CD14-positive monocyte (primary cell): ENCODE results near the gene CFAP61. TPM values are rescaled to one million over a fixed set of nuclear protein-coding genes. Genes with fewer than 3 reads are reported as not detected.

Experiments
- DNase-seq, 3 donors: peaks; one replicate each; pipeline ENCODE4 v3.0.0-alpha.2; 2011 to 2022
- H2AFZ ChIP-seq: 2 replicates; pipeline ENCODE4 v1.6.0; 2012; ENCODE audit warnings: mild to moderate bottlenecking, low read depth, low read length, inconsistent platforms; ENCODE audit not compliant: insufficient read depth, poor library complexity, severe bottlenecking
- H3K27ac ChIP-seq, 2 donors: 1 replicate in 1 of 2; 2 replicates in 1 of 2; pipeline ENCODE4 v1.5.1; 2012 to 2013; ENCODE audit warnings: low read length in 2 of 2, control low read depth in 1 of 2, inconsistent platforms in 1 of 2, low read depth in 1 of 2, mild to moderate bottlenecking in 1 of 2
- H3K27me3 ChIP-seq, 2 donors: one replicate each; pipeline versions ENCODE4 v1.6.0 to v1.6.1; 2011 to 2013; ENCODE audit warnings: low read length in 2 of 2; ENCODE audit not compliant: control insufficient read depth in 2 of 2, insufficient read depth in 2 of 2
- H3K36me3 ChIP-seq, 2 donors: replicated peaks in 1 of 2; 1 replicate in 1 of 2; 2 replicates in 1 of 2; pipeline versions ENCODE4 v1.5.1 to v1.6.1; 2012 to 2013; ENCODE audit warnings: low read length in 2 of 2, control low read depth in 1 of 2, inconsistent platforms in 1 of 2, mild to moderate bottlenecking in 1 of 2; ENCODE audit not compliant: insufficient read depth in 2 of 2, control insufficient read depth in 1 of 2
- H3K4me1 ChIP-seq, 2 donors: 1 replicate in 1 of 2; 2 replicates in 1 of 2; pipeline versions ENCODE4 v1.5.1 to v1.6.1; 2012 to 2013; ENCODE audit warnings: low read length in 2 of 2, control low read depth in 1 of 2, inconsistent platforms in 1 of 2, mild to moderate bottlenecking in 1 of 2, moderate library complexity in 1 of 2; ENCODE audit not compliant: insufficient read depth in 2 of 2, control insufficient read depth in 1 of 2
- H3K4me2 ChIP-seq: replicated peaks from 2 replicates; pipeline ENCODE3; 2012; ENCODE audit warnings: low read length, moderate library complexity, mild to moderate bottlenecking; ENCODE audit not compliant: poor library complexity, severe bottlenecking; ENCODE audit errors: extremely low read depth
- H3K4me3 ChIP-seq, 3 experiments: fragments of 200-600 bp in 1 of 3; sonication (generic) in 1 of 3; replicated peaks in 1 of 3; 1 replicate in 2 of 3; 2 replicates in 1 of 3; pipeline ENCODE4 v1.5.1; 2011 to 2013; ENCODE audit warnings: low read length in 3 of 3, mild to moderate bottlenecking in 3 of 3, control low read depth in 2 of 3, low read depth in 2 of 3, inconsistent platforms in 1 of 3, moderate library complexity in 1 of 3
- H3K79me2 ChIP-seq: 2 replicates; pipeline ENCODE4 v1.6.0; 2012; ENCODE audit warnings: mild to moderate bottlenecking, control low read depth, inconsistent platforms, low read length, moderate library complexity; ENCODE audit not compliant: insufficient read depth
- H3K9ac ChIP-seq: 2 replicates; pipeline ENCODE4 v1.6.0; 2017; ENCODE audit warnings: low read length, mild to moderate bottlenecking; ENCODE audit not compliant: insufficient read depth, poor library complexity, severe bottlenecking
- H3K9me3 ChIP-seq, 2 donors: replicated peaks in 1 of 2; 1 replicate in 1 of 2; 2 replicates in 1 of 2; pipeline versions ENCODE4 v1.5.1 to v1.6.1; 2012 to 2013; ENCODE audit warnings: low read length in 2 of 2, control low read depth in 1 of 2; ENCODE audit not compliant: control insufficient read depth in 1 of 2, insufficient read depth in 1 of 2
- H4K20me1 ChIP-seq: 2 replicates; pipeline ENCODE4 v1.6.0; 2012; ENCODE audit warnings: mild to moderate bottlenecking, low read length, control low read depth, moderate library complexity; ENCODE audit not compliant: insufficient read depth
- H3K27ac Mint-ChIP-seq, 7 donors: one replicate each; pipeline ENCODE4 v1.8.0; 2020; ENCODE audit warnings: mild to moderate bottlenecking in 7 of 7, mixed read lengths in 7 of 7, moderate library complexity in 6 of 7, inconsistent platforms in 2 of 7
- H3K27me3 Mint-ChIP-seq, 3 donors: one replicate each; pipeline ENCODE4 v1.8.0; 2021 to 2022; ENCODE audit warnings: low read depth in 3 of 3, mild to moderate bottlenecking in 3 of 3, mixed read lengths in 3 of 3, moderate library complexity in 3 of 3, inconsistent platforms in 1 of 3
- H3K36me3 Mint-ChIP-seq, 2 donors: one replicate each; pipeline ENCODE4 v1.8.0; 2020; ENCODE audit warnings: mixed read lengths in 2 of 2, inconsistent platforms in 1 of 2, mild to moderate bottlenecking in 1 of 2
- H3K4me1 Mint-ChIP-seq: one replicate; pipeline ENCODE4 v1.8.0; 2020; ENCODE audit warnings: mild to moderate bottlenecking, mixed read lengths
- H3K4me3 Mint-ChIP-seq, 2 donors: one replicate each; pipeline ENCODE4 v1.8.0; 2020; ENCODE audit warnings: mild to moderate bottlenecking in 2 of 2, mixed read lengths in 2 of 2, moderate library complexity in 1 of 2
- H3K9me3 Mint-ChIP-seq, 7 donors: one replicate each; pipeline ENCODE4 v1.8.0; 2020 to 2022; ENCODE audit warnings: mixed read lengths in 7 of 7, mild to moderate bottlenecking in 6 of 7, moderate library complexity in 6 of 7, inconsistent platforms in 2 of 7
- WGBS: methylation state at CpG from one replicate; pipeline ENCODE4 v1.1.5; 2013; ENCODE audit warnings: missing lambda C conversion rate; ENCODE audit not compliant: insufficient coverage; 5-methylcytosine and 5-hydroxymethylcytosine counted together
- intact Hi-C, 2 donors: fragments of 100-400 bp; cut with micrococcal nuclease; formaldehyde crosslinking; loops; one replicate each; pipeline versions ENCODE4 v1.15.0 to v1.15.1; 2023
- polyA plus RNA-seq, 3 donors: library from polyadenylated mRNA; depleted of rRNA in 1 of 3; unstranded in 2 of 3; stranded (reverse) in 1 of 3; fragments of 300-500 nt in 2 of 3; fragments of >200 nt in 1 of 3; fragmentation: Illumina TruSeq in 2 of 3; gene quantifications; 1 replicate in 2 of 3; 2 replicates in 1 of 3; pipeline ENCODE4 v1.2.3, GENCODE V29; 2012 to 2021
- TF ChIP-seq, protein P1 (sequence below): fragments of 200-600 bp; IDR thresholded peaks from one replicate; pipeline ENCODE4 v1.8.0; 2022; ENCODE audit warnings: antibody characterized with exemption, mild to moderate bottlenecking

Gene CFAP61
- polyA plus RNA-seq, 3 donors: not detected

DNA sequence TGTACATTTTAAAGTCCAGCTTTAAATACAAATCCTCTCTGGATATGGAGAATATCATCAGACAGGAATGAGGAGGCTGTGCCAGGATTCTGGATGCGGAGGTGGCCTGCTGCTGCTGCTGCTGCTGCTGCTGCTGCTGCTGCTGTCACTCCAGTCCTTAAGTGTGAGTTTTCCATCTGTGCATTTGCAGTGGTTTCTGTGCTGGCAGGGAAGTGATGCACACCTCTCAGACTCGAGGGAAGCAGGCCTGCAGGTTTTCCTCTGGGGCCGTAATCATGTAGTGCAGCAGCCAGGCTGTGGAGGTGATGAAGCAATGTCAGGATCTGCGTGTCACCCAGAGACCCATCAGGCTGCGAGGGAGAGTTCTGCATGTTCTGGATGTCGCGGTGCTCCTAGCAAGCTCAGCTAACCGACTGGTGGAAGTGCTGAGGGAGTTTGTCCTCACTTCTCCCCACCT, 32.0 kb downstream of the CFAP61 start:
- TF ChIP-seq, protein P1, sequence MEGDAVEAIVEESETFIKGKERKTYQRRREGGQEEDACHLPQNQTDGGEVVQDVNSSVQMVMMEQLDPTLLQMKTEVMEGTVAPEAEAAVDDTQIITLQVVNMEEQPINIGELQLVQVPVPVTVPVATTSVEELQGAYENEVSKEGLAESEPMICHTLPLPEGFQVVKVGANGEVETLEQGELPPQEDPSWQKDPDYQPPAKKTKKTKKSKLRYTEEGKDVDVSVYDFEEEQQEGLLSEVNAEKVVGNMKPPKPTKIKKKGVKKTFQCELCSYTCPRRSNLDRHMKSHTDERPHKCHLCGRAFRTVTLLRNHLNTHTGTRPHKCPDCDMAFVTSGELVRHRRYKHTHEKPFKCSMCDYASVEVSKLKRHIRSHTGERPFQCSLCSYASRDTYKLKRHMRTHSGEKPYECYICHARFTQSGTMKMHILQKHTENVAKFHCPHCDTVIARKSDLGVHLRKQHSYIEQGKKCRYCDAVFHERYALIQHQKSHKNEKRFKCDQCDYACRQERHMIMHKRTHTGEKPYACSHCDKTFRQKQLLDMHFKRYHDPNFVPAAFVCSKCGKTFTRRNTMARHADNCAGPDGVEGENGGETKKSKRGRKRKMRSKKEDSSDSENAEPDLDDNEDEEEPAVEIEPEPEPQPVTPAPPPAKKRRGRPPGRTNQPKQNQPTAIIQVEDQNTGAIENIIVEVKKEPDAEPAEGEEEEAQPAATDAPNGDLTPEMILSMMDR: no peak
- Histone ChIP-seq H3K4me3 (no peak overlapping the region), H3K9me3 (no peaks in the 10 kb centered on the region), H3K36me3 (no peaks in the 10 kb centered on the region), H4K20me1 (no peaks in the 10 kb centered on the region), H3K4me2 (no peak overlapping the region), H3K4me1 (no peaks in the 10 kb centered on the region), H3K9ac (no peak overlapping the region), H3K27me3 (peaks cover 0 to 2% of the 10 kb centered on the region in 2 donors), H3K79me2 (no peaks in the 10 kb centered on the region), H2AFZ (no peak overlapping the region), H3K27ac (no peak overlapping the region)
- no peak overlapping the region for H3K27ac Mint-ChIP-seq
- H3K36me3 Mint-ChIP-seq: no peaks in the 10 kb centered on the region
- WGBS: 61% methylated on average over 3 of the region's 8 CpGs
- intact Hi-C loops: loop anchor here (2.0 to 10.0 kb wide), 3 partner anchors 320 to 510 kb away; no protein-coding TSS in a partner anchor
- peaks cover 3 to 6% (median 5%) of the 10 kb centered on the region in 3 donors for H3K27me3 Mint-ChIP-seq
- DNase-seq: no peak
- peaks cover 7% of the 10 kb centered on the region for H3K4me1 Mint-ChIP-seq
- no peak overlapping the region for H3K4me3 Mint-ChIP-seq
- peaks cover 0 to 2% (median 0%) of the 10 kb centered on the region in 7 donors for H3K9me3 Mint-ChIP-seq

DNA sequence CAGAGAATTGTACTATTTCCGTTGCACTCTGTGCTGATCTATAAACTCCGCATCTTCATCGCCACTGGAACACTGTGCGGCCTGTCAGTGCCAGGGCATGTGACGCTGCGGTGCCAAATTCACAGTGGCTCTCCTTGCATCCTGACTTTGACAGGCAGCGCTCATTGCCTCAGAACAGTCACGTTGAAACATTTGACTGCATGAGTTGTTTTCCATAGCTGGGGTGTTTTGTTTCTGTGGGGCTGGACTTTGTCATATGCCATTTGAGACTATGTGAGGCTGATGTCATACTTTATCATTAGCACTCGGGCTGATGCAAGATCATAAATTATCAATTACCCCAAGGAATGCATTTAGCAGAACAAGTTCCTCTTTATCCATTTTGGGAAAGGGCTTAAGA, 32.7 kb downstream of the CFAP61 start:
- Mint-ChIP-seq H3K36me3 (no peaks in the 10 kb centered on the region), H3K4me1 (peaks cover 7% of the 10 kb centered on the region), H3K27me3 (peaks cover 3 to 6% (median 6%) of the 10 kb centered on the region in 3 donors), H3K27ac (no peak overlapping the region), H3K9me3 (peaks cover 0 to 2% (median 0%) of the 10 kb centered on the region in 7 donors), H3K4me3 (no peak overlapping the region)
- no peak overlapping the region for H3K9ac ChIP-seq
- H3K4me2 ChIP-seq: no peak overlapping the region
- H3K9me3 ChIP-seq: no peaks in the 10 kb centered on the region
- H3K79me2 ChIP-seq: no peaks in the 10 kb centered on the region
- no peak overlapping the region for H3K4me3 ChIP-seq
- peaks cover 0 to 2% of the 10 kb centered on the region in 2 donors for H3K27me3 ChIP-seq
- no peak for DNase-seq
- TF ChIP-seq, protein P1: no peak
- H3K4me1 ChIP-seq: no peaks in the 10 kb centered on the region
- intact Hi-C loops: loop anchor here (2.0 to 10.0 kb wide), 3 partner anchors 320 to 510 kb away; no protein-coding TSS in a partner anchor
- H2AFZ ChIP-seq: no peak overlapping the region
- H4K20me1 ChIP-seq: no peaks in the 10 kb centered on the region
- 97% methylated on average over 6 of the region's 9 CpGs for WGBS
- H3K36me3 ChIP-seq: no peaks in the 10 kb centered on the region
- H3K27ac ChIP-seq: no peak overlapping the region
